Sigmoid colon (tissue), 4 donors: ENCODE results near the gene ING5.

ENCODE experiments used
- EP300 ChIP-seq, 4 donors: sonication (generic); formaldehyde crosslinking; IDR thresholded peaks; one replicate each; pipeline ENCODE4 v1.6.1; 2017; ENCODE audit warnings: antibody characterized with exemption in 4 of 4
- POLR2A ChIP-seq, 2 donors: fragments of 450-650 bp; IDR thresholded peaks; one replicate each; pipeline ENCODE4 v1.6.1; 2016; ENCODE audit warnings: antibody characterized with exemption in 2 of 2, mild to moderate bottlenecking in 2 of 2, moderate library complexity in 2 of 2
- TF ChIP-seq, protein P1 (sequence below), 4 experiments: fragments of 450-650 bp in 3 of 4; fragments of 200-600 bp in 1 of 4; IDR thresholded peaks; one replicate each; pipeline ENCODE4 v1.5.1; 2016 to 2019; ENCODE audit warnings: antibody characterized with exemption in 4 of 4, mild to moderate bottlenecking in 3 of 4, moderate library complexity in 2 of 4

DNA sequence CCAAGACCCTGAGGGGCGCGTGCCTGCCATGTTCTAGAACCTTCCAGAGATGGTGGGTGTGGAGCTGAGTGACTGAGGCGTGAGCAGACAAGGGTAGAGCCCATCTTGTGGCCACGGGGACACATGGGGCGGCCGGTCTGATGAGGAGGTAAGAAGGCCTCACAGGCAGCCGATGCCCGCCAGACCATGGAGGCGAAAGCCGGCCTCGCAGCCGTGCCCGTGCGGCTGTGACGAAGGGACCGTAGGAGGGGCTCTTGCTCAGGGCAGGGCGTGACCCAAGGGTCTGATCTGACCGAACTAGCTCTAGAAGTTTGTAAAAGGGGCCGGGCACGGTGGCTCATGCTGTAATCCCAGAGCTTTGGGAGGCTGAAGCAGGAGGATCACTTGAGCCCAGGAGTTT is 52.2 kb downstream of the ING5 start:
- no peak for TF ChIP-seq EP300 (IDR thresholded peaks at IDR 0.05)
- TF ChIP-seq, protein P1, sequence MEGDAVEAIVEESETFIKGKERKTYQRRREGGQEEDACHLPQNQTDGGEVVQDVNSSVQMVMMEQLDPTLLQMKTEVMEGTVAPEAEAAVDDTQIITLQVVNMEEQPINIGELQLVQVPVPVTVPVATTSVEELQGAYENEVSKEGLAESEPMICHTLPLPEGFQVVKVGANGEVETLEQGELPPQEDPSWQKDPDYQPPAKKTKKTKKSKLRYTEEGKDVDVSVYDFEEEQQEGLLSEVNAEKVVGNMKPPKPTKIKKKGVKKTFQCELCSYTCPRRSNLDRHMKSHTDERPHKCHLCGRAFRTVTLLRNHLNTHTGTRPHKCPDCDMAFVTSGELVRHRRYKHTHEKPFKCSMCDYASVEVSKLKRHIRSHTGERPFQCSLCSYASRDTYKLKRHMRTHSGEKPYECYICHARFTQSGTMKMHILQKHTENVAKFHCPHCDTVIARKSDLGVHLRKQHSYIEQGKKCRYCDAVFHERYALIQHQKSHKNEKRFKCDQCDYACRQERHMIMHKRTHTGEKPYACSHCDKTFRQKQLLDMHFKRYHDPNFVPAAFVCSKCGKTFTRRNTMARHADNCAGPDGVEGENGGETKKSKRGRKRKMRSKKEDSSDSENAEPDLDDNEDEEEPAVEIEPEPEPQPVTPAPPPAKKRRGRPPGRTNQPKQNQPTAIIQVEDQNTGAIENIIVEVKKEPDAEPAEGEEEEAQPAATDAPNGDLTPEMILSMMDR (IDR thresholded peaks at IDR 0.05): no peak
- no peak for TF ChIP-seq POLR2A (IDR thresholded peaks at IDR 0.05)
